ACC112 (cell line): ENCODE measurements around the gene CASP1.
A peak's percentile ranks its signal among the peaks of the same experiment; 100 is the strongest.
"Not testable (repeated sequence)": the region's sequence is repeated elsewhere in the genome, so short reads cannot be mapped to it uniquely, and the experiment has no call there.

ENCODE experiments used
- H2AFZ ChIP-seq: fragments of 200-600 bp; sonication (generic); one replicate; pipeline ENCODE4 v1.6.0; 2017; ENCODE audit warnings: antibody characterized with exemption, low read length; ENCODE audit not compliant: unreplicated experiment
- H3K27ac ChIP-seq: fragments of 200-600 bp; sonication (generic); 2 replicates; pipeline ENCODE4 v1.5.1; 2014; ENCODE audit warnings: low read depth, mild to moderate bottlenecking, antibody characterized with exemption, low read length, moderate library complexity
- H3K27me3 ChIP-seq: fragments of 200-600 bp; sonication (generic); 2 replicates; pipeline ENCODE4 v1.6.1; 2014; ENCODE audit warnings: mild to moderate bottlenecking, antibody characterized with exemption, low read length, moderate library complexity, mixed read lengths; ENCODE audit not compliant: insufficient read depth
- H3K36me3 ChIP-seq: fragments of 200-600 bp; sonication (generic); 2 replicates; pipeline ENCODE4 v1.6.1; 2016; ENCODE audit warnings: mild to moderate bottlenecking, antibody characterized with exemption, low read length, moderate library complexity, mixed read lengths; ENCODE audit not compliant: insufficient read depth
- H3K4me1 ChIP-seq: fragments of 200-600 bp; sonication (generic); one replicate; pipeline ENCODE4 v1.6.1; 2016; ENCODE audit warnings: low read length, mixed read lengths; ENCODE audit not compliant: insufficient read depth, unreplicated experiment, control insufficient read depth
- H3K4me3 ChIP-seq: fragments of 200-600 bp; sonication (generic); 2 replicates; pipeline ENCODE4 v1.5.1; 2014; ENCODE audit warnings: mild to moderate bottlenecking, low read depth, low read length
- H3K79me2 ChIP-seq: fragments of 200-600 bp; sonication (generic); one replicate; pipeline ENCODE4 v1.6.0; 2016; ENCODE audit warnings: low read length; ENCODE audit not compliant: control insufficient read depth, unreplicated experiment, insufficient read depth

Gene CASP1

DNA sequence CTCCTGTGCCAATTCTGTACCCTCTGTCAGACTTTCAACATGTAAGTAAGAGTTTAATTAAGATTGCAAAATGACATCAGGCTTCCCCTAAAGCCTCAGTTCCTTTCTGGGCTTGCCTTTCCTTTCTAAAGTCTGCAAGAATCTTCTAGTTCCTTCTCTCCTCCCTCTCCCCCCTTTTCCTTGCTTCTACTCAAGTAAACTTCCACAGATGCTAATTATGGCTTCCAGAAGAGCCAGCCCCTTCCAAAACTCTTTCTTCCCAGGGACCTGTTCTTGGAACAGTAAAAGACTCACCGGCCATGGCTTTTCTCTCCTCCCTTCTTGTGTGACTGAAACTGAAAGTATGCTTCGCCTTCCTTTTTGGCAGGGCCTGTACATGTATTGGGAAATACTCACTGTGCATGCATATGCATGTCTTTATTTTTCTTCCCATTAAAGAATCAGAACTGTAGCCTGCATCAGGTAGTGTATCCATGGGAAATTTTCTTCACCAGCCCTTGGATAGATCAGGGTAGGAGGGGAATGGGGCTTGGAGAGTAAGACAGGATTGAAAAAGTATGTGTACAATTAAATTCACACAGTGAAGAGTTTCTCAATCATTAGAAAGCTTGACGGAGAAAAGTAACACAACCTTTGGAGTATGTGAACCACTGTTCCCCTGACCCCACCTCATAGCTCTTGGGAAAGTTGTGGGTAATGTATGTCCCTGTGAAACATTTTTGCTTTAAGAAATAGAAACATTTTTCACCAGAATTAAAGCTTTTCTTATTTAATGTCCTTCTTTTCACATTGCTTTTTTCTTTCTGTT, at the start of gene CASP1:
CASP1 (minus strand) TSS at position 332 of the 808 bp plus-strand sequence; CDS start at position 301, 31 bp downstream.
- H3K27ac ChIP-seq: peak within 1 kb of the TSS; percentile 51
- peaks cover 21% of the 10 kb centered on the region for H3K4me1 ChIP-seq
- peak within 1 kb of the TSS; percentile 79 for H3K4me3 ChIP-seq
- peaks cover 10% of the 10 kb centered on the region for H3K36me3 ChIP-seq
- H3K27me3 ChIP-seq: no peaks in the 10 kb centered on the region
- no peaks in the 10 kb centered on the region for H3K79me2 ChIP-seq
- peak within 1 kb of the TSS; percentile 77 for H2AFZ ChIP-seq

DNA sequence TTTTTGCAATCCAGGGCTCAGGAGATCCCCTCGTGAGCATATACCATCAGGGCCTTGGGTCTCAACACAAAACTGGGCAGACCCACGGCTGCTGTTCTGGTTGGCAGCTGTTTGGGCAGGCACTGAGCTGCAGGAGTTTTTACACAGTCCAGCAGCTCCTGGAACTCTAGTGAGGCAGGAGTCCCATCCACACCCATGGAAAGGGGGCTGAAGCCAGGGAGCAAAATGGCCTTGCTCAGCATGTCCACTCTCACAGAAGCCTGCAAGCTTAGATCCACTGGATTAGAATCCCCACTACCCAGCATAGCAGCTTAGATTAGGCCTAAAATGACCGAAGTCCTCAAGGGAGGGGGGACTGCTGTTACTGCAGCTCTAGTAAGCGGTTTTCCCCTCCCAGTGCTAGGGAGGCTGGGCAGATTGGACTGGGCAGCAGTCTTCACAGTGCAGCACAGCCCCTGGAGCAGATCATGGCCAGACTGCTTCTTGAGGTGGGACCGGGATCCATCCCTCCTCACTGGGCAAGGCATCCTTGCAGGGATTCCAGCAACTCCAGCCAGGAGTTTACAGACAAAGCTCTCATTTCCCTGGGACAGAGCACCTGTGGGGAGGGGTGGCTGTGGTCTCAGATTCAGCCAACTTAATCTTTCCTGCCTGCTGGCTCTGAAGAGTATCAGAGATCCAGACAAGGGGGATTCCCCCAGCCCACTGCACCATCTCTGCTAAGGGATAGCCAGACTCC, 46.6 kb upstream of the CASP1 start:
- H3K4me3 ChIP-seq: no peak overlapping the region
- no peaks in the 10 kb centered on the region for H3K36me3 ChIP-seq
- H3K79me2 ChIP-seq: no peaks in the 10 kb centered on the region
- H3K27ac ChIP-seq: no peak overlapping the region
- no peaks in the 10 kb centered on the region for H3K4me1 ChIP-seq
- no peak overlapping the region for H2AFZ ChIP-seq
- H3K27me3 ChIP-seq: no peaks in the 10 kb centered on the region

DNA sequence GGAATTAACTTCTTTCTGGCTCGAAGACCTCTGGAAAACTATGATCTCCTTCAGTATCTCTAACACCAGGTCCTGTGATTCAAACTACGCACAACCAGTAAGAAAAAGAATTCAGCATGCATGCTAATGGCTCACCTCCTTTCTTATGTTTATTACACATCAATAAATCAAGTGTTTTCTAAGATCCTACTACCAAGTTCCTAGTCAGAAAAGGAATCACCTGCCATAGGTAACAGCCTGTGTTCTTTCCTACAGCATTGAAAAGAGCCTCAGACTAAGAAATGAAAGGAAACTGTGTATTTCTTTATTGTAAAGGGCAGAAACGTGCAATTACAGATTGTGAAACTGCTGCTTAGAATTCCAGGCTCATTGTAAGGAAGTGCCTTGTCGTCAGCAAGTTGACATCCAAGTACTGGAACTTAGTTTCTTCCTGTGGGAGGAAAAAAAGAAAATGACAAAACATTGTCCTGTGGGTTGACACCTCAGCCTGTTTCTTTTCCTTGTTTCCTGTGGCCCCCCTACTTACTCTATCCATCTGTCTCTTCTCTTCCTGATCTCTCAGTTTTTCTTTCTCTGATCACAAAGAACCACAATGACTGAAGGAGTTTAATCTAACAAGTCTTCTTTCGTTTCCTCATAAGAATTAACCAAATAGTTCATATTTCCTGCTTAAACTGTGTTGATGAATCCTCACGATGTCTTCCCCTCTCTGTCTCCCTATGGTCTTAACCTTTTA, 45.4 kb upstream of the CASP1 start:
- H3K4me1 ChIP-seq: not testable (repeated sequence)
- peak overlapping the region; percentile 0 for H2AFZ ChIP-seq

DNA sequence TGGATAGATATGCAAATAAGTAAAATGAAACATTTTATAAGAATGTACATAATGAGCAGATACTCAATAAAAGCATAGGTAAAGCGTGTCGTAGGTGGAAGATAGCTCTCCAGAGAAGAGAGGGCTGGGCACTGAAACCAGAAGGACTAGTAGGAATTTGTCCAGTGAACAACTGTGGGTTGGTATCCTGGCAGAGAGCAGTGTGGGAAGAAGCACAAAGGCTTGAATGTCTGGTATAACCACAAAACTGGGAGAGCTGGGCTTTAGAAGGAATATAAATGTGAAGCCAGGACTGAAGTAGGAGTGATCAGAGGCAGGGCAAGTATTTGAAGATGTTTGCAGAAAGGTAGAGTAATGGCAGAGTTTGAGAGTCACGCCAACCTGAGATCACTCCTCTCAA, 43.3 kb upstream of the CASP1 start:
- H3K4me3 ChIP-seq: no peak overlapping the region
- no peaks in the 10 kb centered on the region for H3K36me3 ChIP-seq
- H3K4me1 ChIP-seq: no peaks in the 10 kb centered on the region
- no peak overlapping the region for H3K27ac ChIP-seq
- no peaks in the 10 kb centered on the region for H3K27me3 ChIP-seq
- no peaks in the 10 kb centered on the region for H3K79me2 ChIP-seq
- H2AFZ ChIP-seq: no peak overlapping the region

More for the DNA sequence above, 45.4 kb upstream of the CASP1 start:
- H3K4me3 ChIP-seq: 0 out of 2 replicates have a peak overlapping the region, but pooled peaks have one; percentile 17
- H3K36me3 ChIP-seq, H3K27me3 ChIP-seq, H3K79me2 ChIP-seq, H3K27ac ChIP-seq: not testable (repeated sequence)

GRCh38 chr11:105077141-105077790, 42.3 kb upstream of the CASP1 start:
- not testable (repeated sequence) for H3K4me1 ChIP-seq, H2AFZ ChIP-seq, H3K27me3 ChIP-seq, H3K36me3 ChIP-seq, H3K79me2 ChIP-seq, H3K4me3 ChIP-seq, H3K27ac ChIP-seq

- H3K4me1 ChIP-seq: no peaks in the 10 kb centered on the region
- no peaks in the 10 kb centered on the region for H3K79me2 ChIP-seq
- H3K27me3 ChIP-seq: no peaks in the 10 kb centered on the region
- no peaks in the 10 kb centered on the region for H3K36me3 ChIP-seq
- no peak overlapping the region for H2AFZ ChIP-seq
- H3K4me3 ChIP-seq: no peak overlapping the region
- no peak overlapping the region for H3K27ac ChIP-seq
These were observed 39.2 kb upstream of the CASP1 start for GRCh38 chr11:105074166-105074530.

DNA sequence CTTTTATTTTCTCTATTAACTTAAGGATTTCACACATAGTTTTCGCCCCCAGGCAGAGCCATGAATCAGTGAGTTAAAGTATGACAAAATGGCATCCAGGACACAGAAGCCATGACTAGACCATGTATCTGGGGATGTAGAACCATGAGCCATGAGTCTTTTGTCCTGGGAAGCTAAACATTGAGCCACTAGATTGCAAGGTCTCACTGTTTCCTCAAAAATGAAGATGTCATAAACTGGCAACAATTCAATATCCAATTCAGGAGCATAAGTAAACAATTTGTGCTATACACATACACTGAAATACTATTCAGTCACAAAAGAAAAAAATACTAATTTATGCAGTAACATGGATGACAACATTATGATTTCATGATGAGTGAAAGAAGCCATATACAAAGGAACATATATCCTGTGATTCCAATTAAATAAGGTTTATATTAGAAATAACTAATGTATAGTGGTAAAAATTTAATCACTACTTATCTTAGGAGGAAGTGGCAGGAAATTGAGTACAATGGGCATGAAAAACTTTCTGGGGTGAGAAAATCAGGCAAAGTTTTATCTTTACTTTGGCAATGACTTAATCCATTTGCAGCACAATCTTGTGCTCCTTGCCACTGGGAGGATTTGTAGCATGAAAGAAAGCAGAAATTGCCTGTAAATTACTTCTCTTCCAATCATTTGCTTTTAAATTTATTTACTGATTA, 38.7 kb upstream of the CASP1 start:
- H2AFZ ChIP-seq: no peak overlapping the region
- H3K36me3 ChIP-seq: no peaks in the 10 kb centered on the region
- H3K79me2 ChIP-seq: no peaks in the 10 kb centered on the region
- H3K27ac ChIP-seq: no peak overlapping the region
- H3K4me3 ChIP-seq: no peak overlapping the region
- no peaks in the 10 kb centered on the region for H3K4me1 ChIP-seq
- H3K27me3 ChIP-seq: no peaks in the 10 kb centered on the region

DNA sequence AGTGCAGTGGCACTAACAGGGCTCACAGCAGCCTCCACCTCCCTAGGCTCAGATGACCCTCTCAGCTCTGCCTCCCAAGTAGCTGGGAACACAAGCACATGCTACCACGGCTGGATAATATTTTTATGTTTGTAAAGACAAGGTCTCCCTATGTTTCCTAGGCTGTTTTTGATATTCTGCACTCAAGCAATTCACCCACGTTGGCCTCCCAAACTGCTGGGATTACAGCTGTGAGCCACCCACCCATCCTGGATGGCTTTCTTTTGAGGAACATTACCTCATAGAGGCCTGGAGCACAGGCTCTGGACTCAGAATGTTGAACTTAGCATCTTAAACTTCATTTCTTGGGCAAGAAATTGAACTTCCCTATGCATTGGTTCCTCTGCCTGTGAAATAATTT, 37.1 kb upstream of the CASP1 start:
- H2AFZ ChIP-seq, H3K27me3 ChIP-seq, H3K4me3 ChIP-seq: not testable (repeated sequence)

GRCh38 chr11:105071089-105071732, 36.3 kb upstream of the CASP1 start:
- no peaks in the 10 kb centered on the region for H3K4me1 ChIP-seq

More for the DNA sequence above, 37.1 kb upstream of the CASP1 start:
- H3K27ac ChIP-seq, H3K36me3 ChIP-seq, H3K79me2 ChIP-seq, H3K4me1 ChIP-seq: not testable (repeated sequence)

More at GRCh38 chr11:105071089-105071732, 36.3 kb upstream of the CASP1 start:
- Histone ChIP-seq H3K4me3 (no peak overlapping the region), H3K27me3 (no peaks in the 10 kb centered on the region), H3K79me2 (no peaks in the 10 kb centered on the region), H3K36me3 (no peaks in the 10 kb centered on the region), H2AFZ (no peak overlapping the region), H3K27ac (no peak overlapping the region)
